AG04449 (cell line): Measurements from ENCODE around the gene KCNK15.

Experiments
- CTCF ChIA-PET: fragments of 350-600 bp; formaldehyde crosslinking; extraction: SDS; loops from one replicate; lab custom pipeline; 2021; ENCODE audit warnings: antibody characterized with exemption; lab: Yijun Ruan, JAX
- POLR2A ChIA-PET: fragments of 400-600, 350-600 bp; formaldehyde crosslinking; extraction: SDS; loops from one replicate; lab custom pipeline; 2020; ENCODE audit warnings: antibody characterized with exemption, inconsistent platforms; lab: Yijun Ruan, JAX
- DNase-seq: peaks from one replicate; pipeline ENCODE4 v3.0.0-alpha.2; 2010; ENCODE audit warnings: low read depth, low spot score
- H3K4me3 ChIP-seq: 2 replicates; pipeline ENCODE4 v1.5.1; 2011; ENCODE audit warnings: low read depth, mild to moderate bottlenecking, control low read depth, low read length
- CTCF ChIP-seq: IDR thresholded peaks from one replicate; pipeline ENCODE4 v1.5.1; 2011; ENCODE audit warnings: mild to moderate bottlenecking, moderate library complexity, low read length, control low read depth, inconsistent platforms; ENCODE audit not compliant: insufficient read depth; ENCODE audit errors: missing control alignments

Gene KCNK15

DNA sequence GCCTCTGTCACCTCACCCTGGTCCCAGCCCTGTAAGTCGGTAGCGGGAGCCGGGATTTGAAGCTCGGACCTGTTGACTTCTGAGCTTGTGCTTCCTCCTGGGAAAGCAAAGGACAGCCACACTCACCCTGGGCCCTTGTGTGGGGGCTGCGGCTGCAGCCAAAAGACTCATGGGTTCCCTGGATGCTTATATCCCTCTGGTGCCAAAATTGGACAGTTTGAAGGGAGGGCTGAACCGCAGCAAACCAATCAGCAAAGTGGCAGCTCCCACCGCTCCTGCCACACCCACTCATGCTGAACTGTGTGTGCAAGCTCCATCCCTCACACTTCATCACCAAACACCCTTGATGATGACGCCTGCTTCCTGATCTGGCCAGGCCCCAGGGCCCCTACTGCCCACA lies 34.4 kb upstream of the KCNK15 start:
- no peak overlapping the region for H3K4me3 ChIP-seq
- POLR2A ChIA-PET: interaction anchor here (0.7 kb wide), 1 partner anchor 22 kb away, joined by 3 read pairs; no protein-coding TSS in a partner anchor
- DNase-seq: no peak
- no peak for TF ChIP-seq CTCF
- CTCF ChIA-PET: interaction anchor here (0.7 to 3.6 kb wide), 6 partner anchors 9 to 28 kb away, joined by 3 to 18 read pairs (median 4); no protein-coding TSS in a partner anchor

DNA sequence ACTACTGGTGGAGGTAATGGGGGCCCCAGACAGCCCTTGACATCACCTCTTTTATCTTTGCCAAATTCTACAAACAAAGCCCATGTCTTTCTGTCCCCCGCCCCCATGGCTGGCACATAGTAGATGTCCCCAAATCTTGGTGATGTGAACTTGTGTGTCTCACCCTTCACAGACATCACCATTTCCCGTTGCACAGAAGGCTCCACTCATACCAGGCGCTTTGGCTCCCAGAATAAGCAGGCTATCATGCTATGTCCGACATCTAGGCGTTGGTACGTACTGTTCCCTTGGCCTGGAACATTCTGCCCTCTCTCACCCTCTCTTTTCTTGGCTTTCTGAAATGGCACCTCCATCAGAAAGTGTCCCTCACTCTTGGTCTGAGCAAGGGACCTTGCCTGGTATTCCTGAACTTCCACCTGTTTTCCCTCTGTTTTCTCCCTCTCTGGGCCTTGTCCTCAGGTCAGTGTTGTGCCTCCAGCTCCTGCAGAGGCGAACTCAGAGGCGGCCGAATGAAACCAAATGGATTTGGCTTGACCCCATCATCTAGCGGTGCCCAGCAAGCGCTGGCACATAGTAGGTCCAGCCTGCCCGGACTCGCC lies 31.5 kb upstream of the KCNK15 start:
- DNase-seq: no peak
- TF ChIP-seq CTCF: no peak
- POLR2A ChIA-PET: no interaction called here
- CTCF ChIA-PET: interaction anchor here (1.3 to 21.9 kb wide), 3 partner anchors 10 to 26 kb away, joined by 4 to 801 read pairs (median 4); no protein-coding TSS in a partner anchor
- no peak overlapping the region for H3K4me3 ChIP-seq

GRCh38 chr20:44714701-44715498 lies 30.8 kb upstream of the KCNK15 start, which contains the start of gene CCN5:
Gene CCN5 (plus strand): TSS chr20:44715369. CDS start chr20:44715391, 22 bp downstream.
- CTCF ChIA-PET: interaction anchor here (0.8 to 21.9 kb wide), 5 partner anchors 10 to 27 kb away, joined by 3 to 801 read pairs (median 4); no protein-coding TSS in a partner anchor

GRCh38 chr20:44715499-44716308 lies 30.0 kb upstream of the KCNK15 start:
- no peak overlapping the region for H3K4me3 ChIP-seq
- DNase-seq: no peak
- ChIA-PET POLR2A (interaction anchor here (0.9 kb wide), 1 partner anchor 11 kb away, joined by 3 read pairs; no protein-coding TSS in a partner anchor), CTCF (interaction anchor here (0.8 to 21.9 kb wide), 5 partner anchors 10 to 27 kb away, joined by 3 to 801 read pairs (median 4); no protein-coding TSS in a partner anchor)
- no peak for TF ChIP-seq CTCF

More at GRCh38 chr20:44714701-44715498, 30.8 kb upstream of the KCNK15 start, which contains the start of gene CCN5:
- no peak for TF ChIP-seq CTCF
- POLR2A ChIA-PET: interaction anchor here (0.9 kb wide), 1 partner anchor 10 kb away, joined by 3 read pairs; no protein-coding TSS in a partner anchor
- no peak for DNase-seq
- H3K4me3 ChIP-seq: no peak within 1 kb of the TSS

GRCh38 chr20:44716309-44717106 lies 29.2 kb upstream of the KCNK15 start:
- POLR2A ChIA-PET: no interaction called here
- DNase-seq: no peak
- no peak overlapping the region for H3K4me3 ChIP-seq
- TF ChIP-seq CTCF: no peak
- CTCF ChIA-PET: interaction anchor here (1.4 to 21.9 kb wide), 5 partner anchors 8 to 28 kb away, joined by 5 to 801 read pairs (median 11); no protein-coding TSS in a partner anchor
